K562 (cell line): Measurements from ENCODE around the gene MAN1B1. TPM values are rescaled to one million over a fixed set of nuclear protein-coding genes. Genes with fewer than 3 reads are reported as not detected.

Source experiments
- ARID4B ChIP-seq: sonication (generic); formaldehyde crosslinking; IDR thresholded peaks from 2 replicates; pipeline ENCODE4 v1.8.0; 2022; ENCODE audit warnings: mild to moderate bottlenecking, missing genetic modification reagents
- CHD2 ChIP-seq: IDR thresholded peaks from 2 replicates; pipeline ENCODE4 v1.6.1; 2011; ENCODE audit warnings: low read depth, low read length
- FOS ChIP-seq: IDR thresholded peaks from 3 replicates; pipeline ENCODE4 v1.6.1; 2011; ENCODE audit not compliant: insufficient read length; ENCODE audit errors: extremely low read depth
- HSF4 ChIP-seq: fragments of 250-450 bp; sonication (Bioruptor Pico); IDR thresholded peaks from 2 replicates; pipeline ENCODE4 v2.1.2; 2022; ENCODE audit warnings: mild to moderate bottlenecking, moderate library complexity, borderline replicate concordance
- ID3 ChIP-seq, 2 experiments: fragments of 250-450 bp in 1 of 2; fragments of 450-650 bp in 1 of 2; sonication (Bioruptor Pico) in 1 of 2; IDR thresholded peaks; 2 replicates each; pipeline versions ENCODE4 v1.6.1 to v1.8.0; 2016 to 2021; ENCODE audit warnings: mild to moderate bottlenecking in 2 of 2, moderate library complexity in 2 of 2, missing compliant biosample characterization in 1 of 2, missing genetic modification characterization in 1 of 2
- KAT2B ChIP-seq: IDR thresholded peaks from one replicate; pipeline ENCODE4 v1.6.1; 2012; ENCODE audit warnings: low read depth, mild to moderate bottlenecking, control low read depth, inconsistent platforms, low read length, moderate library complexity
- KDM4B ChIP-seq, 2 experiments: fragments of 450-650 bp in 1 of 2; sonication (generic) in 1 of 2; IDR thresholded peaks; 2 replicates each; pipeline ENCODE4 v1.6.1; 2016 to 2017; ENCODE audit warnings: borderline replicate concordance in 2 of 2, antibody characterized with exemption in 1 of 2, low read depth in 1 of 2, mild to moderate bottlenecking in 1 of 2
- KHSRP ChIP-seq: fragments of 450-650 bp; IDR thresholded peaks from 2 replicates; pipeline ENCODE4 v1.6.1; 2017
- MCM2 ChIP-seq: fragments of 450-650 bp; IDR thresholded peaks from 2 replicates; pipeline ENCODE4 v1.6.1; 2017; ENCODE audit warnings: low read depth, mild to moderate bottlenecking
- MCM5 ChIP-seq: fragments of 450-650 bp; IDR thresholded peaks from 2 replicates; pipeline ENCODE4 v1.6.1; 2016; ENCODE audit warnings: low read depth
- NCOA2 ChIP-seq, 2 experiments: fragments of 450-650 bp; IDR thresholded peaks; 2 replicates each; pipeline ENCODE4 v1.6.1; 2018; ENCODE audit warnings: mild to moderate bottlenecking in 2 of 2, moderate library complexity in 1 of 2; ENCODE audit not compliant: partially characterized antibody in 2 of 2
- NFIX ChIP-seq: fragments of 250-450 bp; sonication (Bioruptor Pico); IDR thresholded peaks from 2 replicates; pipeline ENCODE4 v1.4.0; 2020; ENCODE audit warnings: low read depth, mild to moderate bottlenecking, moderate library complexity
- NFRKB ChIP-seq: fragments of 450-650 bp; IDR thresholded peaks from 2 replicates; pipeline ENCODE4 v1.6.1; 2016; ENCODE audit warnings: low read depth
- PYGO2 ChIP-seq: fragments of 450-650 bp; IDR thresholded peaks from 2 replicates; pipeline ENCODE4 v1.6.1; 2016; ENCODE audit warnings: mild to moderate bottlenecking, missing genetic modification characterization, moderate library complexity, missing compliant biosample characterization
- STAG1 ChIP-seq: sonication (generic); formaldehyde crosslinking; IDR thresholded peaks from 2 replicates; pipeline ENCODE4 v1.5.0; 2020; ENCODE audit warnings: missing genetic modification reagents, borderline replicate concordance
- WHSC1 ChIP-seq: IDR thresholded peaks from one replicate; pipeline ENCODE4 v1.6.1; 2012; ENCODE audit warnings: low read length, control low read depth, inconsistent platforms
- ZNF121 ChIP-seq: sonication (generic); formaldehyde crosslinking; conservative IDR thresholded peaks from 2 replicates; pipeline ENCODE4 v1.8.0; 2022; ENCODE audit warnings: missing genetic modification reagents
- ZNF197 ChIP-seq: fragments of 200-800 bp; sonication (Bioruptor generic); IDR thresholded peaks from 2 replicates; pipeline ENCODE4 v1.6.1; 2016; ENCODE audit warnings: low read depth, missing genetic modification characterization, missing compliant biosample characterization
- ZNF644 ChIP-seq: fragments of 200-800 bp; sonication (Bioruptor generic); IDR thresholded peaks from 2 replicates; pipeline ENCODE4 v1.6.1; 2016; ENCODE audit warnings: low read depth, missing genetic modification characterization, missing compliant biosample characterization
- ZNF740 ChIP-seq, 3 experiments: fragments of 200-800 bp in 1 of 3; sonication (Bioruptor generic) in 1 of 3; sonication (generic) in 1 of 3; formaldehyde crosslinking in 1 of 3; IDR thresholded peaks; 2 replicates each; pipeline versions ENCODE4 v1.6.1 to v1.8.0; 2016 to 2022; ENCODE audit warnings: mild to moderate bottlenecking in 2 of 3, missing compliant biosample characterization in 2 of 3, missing genetic modification characterization in 2 of 3, missing genetic modification reagents in 1 of 3
- polyA plus RNA-seq, 8 experiments: library from polyadenylated mRNA; depleted of rRNA in 4 of 8; stranded (reverse) in 5 of 8; unstranded in 3 of 8; fragments of >200 nt; fragmentation: Nextera tagmentation in 2 of 8; fragmentation: Illumina TruSeq in 1 of 8; extraction: Ambion mirVana in 2 of 8; extraction: Trizol in 1 of 8; gene quantifications; 2 replicates each; pipeline versions ENCODE4 v1.2.1 to v1.2.3, GENCODE V29; 2011 to 2014; ENCODE audit warnings: inconsistent platforms in 1 of 8, missing spikeins in 1 of 8
- total RNA-seq, 7 experiments: library from RNA; depleted of rRNA in 6 of 7; stranded (reverse); fragments of >200 nt in 6 of 7; fragmentation: Illumina TruSeq in 2 of 7; extraction: Trizol in 2 of 7; gene quantifications; 2 replicates each; pipeline versions ENCODE4 v1.2.1 to v1.2.3, GENCODE V29; 2011 to 2021; ENCODE audit warnings: low replicate concordance in 1 of 7
- TF ChIP-seq, protein P1 (sequence below), 2 experiments: fragments of 450-650 bp; IDR thresholded peaks; 2 replicates each; pipeline ENCODE4 v1.6.1; 2016

MAN1B1 gene
- total and polyA plus RNA-seq, 9 of the 15 experiments (the other 6 are each of a cell fraction or from before 2014, with no cell fraction given) = 0.55 to 36.6 (median 27.3) TPM

- TF ChIP-seq MCM2 (no peak), PYGO2 (tag) (no peak), STAG1 (no peak), NFRKB (0 out of 2 replicates have a peak, but pooled peaks have one; percentile 7), ZNF740 (CRISPR knock-in tag; IDR thresholded peaks at IDR 0.05) (no peak), ZNF740 (tag; IDR thresholded peaks at IDR 0.05) (peak in 1 of 2 experiments; percentile 15; a peak in 2 of 4 replicates), MCM5 (no peak), ID3 (CRISPR knock-in tag; IDR thresholded peaks at IDR 0.05) (no peak), ID3 (tag; IDR thresholded peaks at IDR 0.05) (peak; percentile 92; the same call in 1 of the 2 replicates), KDM4B (IDR thresholded peaks at IDR 0.05; ENCODE audit: borderline replicate concordance in 2 of 2, low read depth in 1 of 2) (no peak), NFIX (CRISPR knock-in tag) (no peak), FOS (no peak), KHSRP (no peak), NCOA2 (IDR thresholded peaks at IDR 0.05; ENCODE audit: partially characterized antibody in 2 of 2) (no peak), ZNF121 (CRISPR knock-in tag) (no peak), KAT2B (no peak), ZNF644 (tag) (peak; percentile 95), ARID4B (CRISPR knock-in tag) (no peak), WHSC1 (no peak), CHD2 (no peak), HSF4 (no peak), ZNF197 (CRISPR knock-in tag) (peak; percentile 79; the same call in 1 of the 2 replicates)
- TF ChIP-seq, protein P1, sequence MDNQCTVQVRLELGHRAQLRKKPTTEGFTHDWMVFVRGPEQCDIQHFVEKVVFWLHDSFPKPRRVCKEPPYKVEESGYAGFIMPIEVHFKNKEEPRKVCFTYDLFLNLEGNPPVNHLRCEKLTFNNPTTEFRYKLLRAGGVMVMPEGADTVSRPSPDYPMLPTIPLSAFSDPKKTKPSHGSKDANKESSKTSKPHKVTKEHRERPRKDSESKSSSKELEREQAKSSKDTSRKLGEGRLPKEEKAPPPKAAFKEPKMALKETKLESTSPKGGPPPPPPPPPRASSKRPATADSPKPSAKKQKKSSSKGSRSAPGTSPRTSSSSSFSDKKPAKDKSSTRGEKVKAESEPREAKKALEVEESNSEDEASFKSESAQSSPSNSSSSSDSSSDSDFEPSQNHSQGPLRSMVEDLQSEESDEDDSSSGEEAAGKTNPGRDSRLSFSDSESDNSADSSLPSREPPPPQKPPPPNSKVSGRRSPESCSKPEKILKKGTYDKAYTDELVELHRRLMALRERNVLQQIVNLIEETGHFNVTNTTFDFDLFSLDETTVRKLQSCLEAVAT (IDR thresholded peaks at IDR 0.05) = no peak
These were observed 11.5 kb upstream of the MAN1B1 start (continued) for GRCh38 chr9:137075275-137075775.
